Loucy (cell line): ENCODE data around the gene FSIP1.

Source experiments
- H2AFZ ChIP-seq: fragments of 200-600 bp; sonication (generic); 2 replicates; pipeline ENCODE4 v1.6.0; 2016; ENCODE audit warnings: antibody characterized with exemption, mild to moderate bottlenecking, low read length, moderate library complexity
- H3F3A ChIP-seq: fragments of 200-600 bp; 2 replicates; pipeline ENCODE4 v1.6.0; 2016; ENCODE audit warnings: antibody characterized with exemption, low read depth, mild to moderate bottlenecking
- H3K27me3 ChIP-seq: fragments of 200-600 bp; sonication (generic); 2 replicates; pipeline ENCODE4 v1.6.1; 2014; ENCODE audit warnings: low read length, mild to moderate bottlenecking; ENCODE audit not compliant: insufficient read depth, poor library complexity, severe bottlenecking
- H3K36me3 ChIP-seq: fragments of 200-600 bp; sonication (generic); 2 replicates; pipeline ENCODE4 v1.6.1; 2016; ENCODE audit warnings: low read length; ENCODE audit not compliant: insufficient read depth
- H3K4me1 ChIP-seq: fragments of 200-600 bp; sonication (generic); 2 replicates; pipeline ENCODE4 v1.5.1; 2014; ENCODE audit warnings: low read length, mild to moderate bottlenecking; ENCODE audit not compliant: insufficient read depth, poor library complexity, severe bottlenecking
- H3K4me2 ChIP-seq: fragments of 200-600 bp; sonication (generic); 2 replicates; pipeline ENCODE4 v1.6.0; 2014; ENCODE audit warnings: antibody characterized with exemption, low read length, low read depth, mild to moderate bottlenecking; ENCODE audit not compliant: poor library complexity, severe bottlenecking
- H3K4me3 ChIP-seq: fragments of 200-600 bp; sonication (generic); 2 replicates; pipeline ENCODE4 v1.5.1; 2014; ENCODE audit warnings: low read length, mild to moderate bottlenecking, mixed read lengths; ENCODE audit not compliant: poor library complexity, severe bottlenecking
- H3K79me2 ChIP-seq: fragments of 200-600 bp; sonication (generic); 2 replicates; pipeline ENCODE4 v1.6.1; 2014; ENCODE audit warnings: low read length; ENCODE audit not compliant: insufficient read depth
- H3K9ac ChIP-seq: fragments of 200-600 bp; sonication (generic); 2 replicates; pipeline ENCODE4 v1.6.0; 2014; ENCODE audit warnings: mild to moderate bottlenecking, low read depth, low read length, moderate library complexity; ENCODE audit not compliant: poor library complexity, severe bottlenecking
- H3K9me2 ChIP-seq: fragments of 200-600 bp; sonication (generic); replicated peaks from 2 replicates; pipeline ENCODE4 v1.6.1; 2016; ENCODE audit warnings: low read depth, low read length, mixed read lengths
- H3K9me3 ChIP-seq: fragments of 200-600 bp; sonication (generic); 2 replicates; pipeline ENCODE4 v1.6.1; 2014; ENCODE audit warnings: mild to moderate bottlenecking, antibody characterized with exemption, low read length, low read depth; ENCODE audit not compliant: insufficient read depth
- H4K20me1 ChIP-seq: fragments of 200-600 bp; sonication (generic); 2 replicates; pipeline ENCODE4 v1.6.0; 2014; ENCODE audit warnings: antibody characterized with exemption, low read length, mild to moderate bottlenecking; ENCODE audit not compliant: insufficient read depth, poor library complexity, severe bottlenecking
- EZH2phosphoT487 ChIP-seq: fragments of 200-600 bp; IDR thresholded peaks from 2 replicates; pipeline ENCODE4 v1.6.1; 2018; ENCODE audit warnings: antibody characterized with exemption, mild to moderate bottlenecking, moderate library complexity, borderline replicate concordance
- TF ChIP-seq, protein P1 (sequence below): fragments of 200-600 bp; sonication (generic); conservative IDR thresholded peaks from 2 replicates; pipeline ENCODE4 v1.5.1; 2014; ENCODE audit warnings: mild to moderate bottlenecking, antibody characterized with exemption, low read length

Gene FSIP1

DNA sequence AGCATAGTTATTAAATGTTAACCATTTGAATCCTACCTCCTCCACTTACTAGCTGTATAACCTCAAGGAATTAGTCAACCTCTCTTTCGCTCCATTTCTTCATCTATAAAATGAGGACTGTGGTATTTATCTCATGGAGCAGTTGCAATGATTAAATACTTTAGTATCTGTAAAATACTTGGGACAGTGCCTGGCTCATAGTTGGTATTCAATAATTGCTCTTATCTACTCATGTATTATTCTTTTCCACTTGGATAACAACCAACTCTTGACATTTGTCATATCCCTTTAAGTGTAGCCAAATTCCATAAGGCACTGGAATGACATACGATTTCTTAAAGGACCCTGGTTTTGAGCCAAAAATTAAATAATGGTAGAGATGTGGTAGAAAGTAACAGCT is 72.0 kb downstream of the FSIP1 start:
- Histone ChIP-seq H3K4me2 (no peak overlapping the region), H3K36me3 (no peaks in the 10 kb centered on the region), H3K4me1 (no peaks in the 10 kb centered on the region), H3F3A (no peaks in the 10 kb centered on the region), H3K9ac (no peak overlapping the region), H3K27me3 (no peaks in the 10 kb centered on the region), H3K79me2 (no peaks in the 10 kb centered on the region), H2AFZ (no peak overlapping the region), H3K9me3 (no peaks in the 10 kb centered on the region), H3K9me2 (no peaks in the 10 kb centered on the region), H3K4me3 (no peak overlapping the region), H4K20me1 (no peaks in the 10 kb centered on the region)
- no peak for TF ChIP-seq EZH2phosphoT487
- TF ChIP-seq, protein P1, sequence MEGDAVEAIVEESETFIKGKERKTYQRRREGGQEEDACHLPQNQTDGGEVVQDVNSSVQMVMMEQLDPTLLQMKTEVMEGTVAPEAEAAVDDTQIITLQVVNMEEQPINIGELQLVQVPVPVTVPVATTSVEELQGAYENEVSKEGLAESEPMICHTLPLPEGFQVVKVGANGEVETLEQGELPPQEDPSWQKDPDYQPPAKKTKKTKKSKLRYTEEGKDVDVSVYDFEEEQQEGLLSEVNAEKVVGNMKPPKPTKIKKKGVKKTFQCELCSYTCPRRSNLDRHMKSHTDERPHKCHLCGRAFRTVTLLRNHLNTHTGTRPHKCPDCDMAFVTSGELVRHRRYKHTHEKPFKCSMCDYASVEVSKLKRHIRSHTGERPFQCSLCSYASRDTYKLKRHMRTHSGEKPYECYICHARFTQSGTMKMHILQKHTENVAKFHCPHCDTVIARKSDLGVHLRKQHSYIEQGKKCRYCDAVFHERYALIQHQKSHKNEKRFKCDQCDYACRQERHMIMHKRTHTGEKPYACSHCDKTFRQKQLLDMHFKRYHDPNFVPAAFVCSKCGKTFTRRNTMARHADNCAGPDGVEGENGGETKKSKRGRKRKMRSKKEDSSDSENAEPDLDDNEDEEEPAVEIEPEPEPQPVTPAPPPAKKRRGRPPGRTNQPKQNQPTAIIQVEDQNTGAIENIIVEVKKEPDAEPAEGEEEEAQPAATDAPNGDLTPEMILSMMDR = no peak

DNA sequence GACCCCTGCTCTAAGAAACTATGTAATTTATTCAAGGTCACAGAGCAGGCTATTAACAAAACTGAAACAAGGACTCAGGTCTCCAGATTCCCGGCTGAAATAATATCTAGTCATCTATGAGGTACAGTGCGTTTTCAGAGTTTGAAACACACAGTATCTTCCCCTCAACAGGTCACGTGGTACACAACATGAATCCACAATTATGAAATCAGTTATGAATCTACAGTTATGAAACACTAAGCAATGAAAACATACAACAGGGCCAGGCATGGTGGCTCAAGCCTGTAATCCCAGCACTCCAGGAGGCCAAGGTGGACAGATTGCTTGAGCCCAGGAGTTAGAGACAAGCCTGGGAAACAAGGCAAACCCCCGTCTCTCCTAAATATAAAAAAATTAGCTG is 72.7 kb downstream of the FSIP1 start:
- Histone ChIP-seq H3K4me2 (no peak overlapping the region), H3K4me1 (no peaks in the 10 kb centered on the region), H3K36me3 (no peaks in the 10 kb centered on the region), H4K20me1 (no peaks in the 10 kb centered on the region), H2AFZ (no peak overlapping the region), H3K27me3 (no peaks in the 10 kb centered on the region), H3K9ac (no peak overlapping the region), H3K9me2 (no peaks in the 10 kb centered on the region), H3K9me3 (no peaks in the 10 kb centered on the region), H3K4me3 (no peak overlapping the region), H3F3A (no peaks in the 10 kb centered on the region), H3K79me2 (no peaks in the 10 kb centered on the region)
- no peak for TF ChIP-seq EZH2phosphoT487
- TF ChIP-seq, protein P1 = no peak

DNA sequence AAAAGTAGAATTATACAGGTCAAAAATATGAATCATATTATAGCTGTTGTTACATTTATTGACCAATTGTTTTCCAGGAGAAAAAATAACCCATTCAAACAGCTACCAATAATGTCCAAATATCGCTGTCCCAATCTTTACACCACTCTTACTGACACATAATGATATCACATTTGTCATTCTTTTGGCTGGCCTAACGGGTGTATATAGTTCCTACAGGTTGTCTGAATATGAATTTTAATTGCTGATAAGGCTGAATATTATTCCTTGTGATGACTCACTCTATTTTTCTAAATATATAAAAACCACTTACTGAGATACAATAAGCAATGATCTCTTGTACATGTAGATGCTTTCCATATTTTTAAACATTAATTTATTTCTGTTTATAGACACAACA is 76.4 kb downstream of the FSIP1 start:
- Histone ChIP-seq H3K9me3 (no peaks in the 10 kb centered on the region), H2AFZ (no peak overlapping the region), H3K27me3 (no peaks in the 10 kb centered on the region), H3K79me2 (no peaks in the 10 kb centered on the region), H3K36me3 (no peaks in the 10 kb centered on the region), H3K4me3 (no peak overlapping the region), H3K9ac (no peak overlapping the region), H3F3A (no peaks in the 10 kb centered on the region), H3K4me2 (no peak overlapping the region), H3K4me1 (no peaks in the 10 kb centered on the region), H3K9me2 (no peaks in the 10 kb centered on the region), H4K20me1 (no peaks in the 10 kb centered on the region)
- TF ChIP-seq EZH2phosphoT487 = no peak
- TF ChIP-seq, protein P1 = no peak
